Nephron progenitor cell (in vitro differentiated cells): ENCODE measurements around the gene RNF2.
A peak's percentile ranks its signal among the peaks of the same experiment; 100 is the strongest.

Experiments
- DNase-seq: peaks from one replicate; pipeline ENCODE4 v3.0.0; 2021
- H3K27ac Mint-ChIP-seq: 2 replicates; pipeline ENCODE4 v1.8.0; 2021; ENCODE audit warnings: mild to moderate bottlenecking, moderate library complexity, mixed read lengths
- H3K27me3 Mint-ChIP-seq: 2 replicates; pipeline ENCODE4 v1.8.0; 2021; ENCODE audit warnings: mild to moderate bottlenecking, low read depth, mixed read lengths; ENCODE audit not compliant: poor library complexity
- H3K36me3 Mint-ChIP-seq: 2 replicates; pipeline ENCODE4 v1.8.0; 2021; ENCODE audit warnings: low read depth, mixed read lengths
- H3K4me1 Mint-ChIP-seq: 2 replicates; pipeline ENCODE4 v1.8.0; 2021; ENCODE audit warnings: mixed read lengths
- H3K4me3 Mint-ChIP-seq: 2 replicates; pipeline ENCODE4 v1.8.0; 2021; ENCODE audit warnings: mild to moderate bottlenecking, moderate library complexity, mixed read lengths
- H3K9me3 Mint-ChIP-seq: 2 replicates; pipeline ENCODE4 v1.8.0; 2021; ENCODE audit warnings: mild to moderate bottlenecking, moderate library complexity, mixed read lengths
- TF ChIP-seq, protein P1 (sequence below): fragments of 200-600 bp; sonication (generic); IDR thresholded peaks from 2 replicates; pipeline ENCODE4 v1.5.0; 2021; ENCODE audit warnings: antibody characterized with exemption

The RNF2 gene

DNA sequence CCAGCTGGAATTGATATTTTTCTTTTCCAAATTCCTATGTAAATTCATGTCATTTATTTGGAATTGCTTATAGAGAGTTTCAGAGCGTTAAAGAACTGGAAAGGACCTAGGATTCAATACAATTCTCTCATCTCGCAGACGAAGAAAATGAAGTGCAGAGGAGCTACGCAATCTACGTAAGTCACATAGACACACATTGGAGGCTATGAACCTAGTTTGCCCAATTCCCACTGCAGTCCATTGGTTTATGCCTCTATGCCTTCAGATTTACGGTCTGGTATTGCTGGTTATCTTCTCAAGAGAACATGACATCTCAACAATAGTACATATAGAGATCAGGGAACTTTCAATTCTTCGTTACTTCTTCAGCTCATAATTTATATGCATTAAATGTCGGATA, 971 bp upstream of the RNF2 start:
- TF ChIP-seq, protein P1, sequence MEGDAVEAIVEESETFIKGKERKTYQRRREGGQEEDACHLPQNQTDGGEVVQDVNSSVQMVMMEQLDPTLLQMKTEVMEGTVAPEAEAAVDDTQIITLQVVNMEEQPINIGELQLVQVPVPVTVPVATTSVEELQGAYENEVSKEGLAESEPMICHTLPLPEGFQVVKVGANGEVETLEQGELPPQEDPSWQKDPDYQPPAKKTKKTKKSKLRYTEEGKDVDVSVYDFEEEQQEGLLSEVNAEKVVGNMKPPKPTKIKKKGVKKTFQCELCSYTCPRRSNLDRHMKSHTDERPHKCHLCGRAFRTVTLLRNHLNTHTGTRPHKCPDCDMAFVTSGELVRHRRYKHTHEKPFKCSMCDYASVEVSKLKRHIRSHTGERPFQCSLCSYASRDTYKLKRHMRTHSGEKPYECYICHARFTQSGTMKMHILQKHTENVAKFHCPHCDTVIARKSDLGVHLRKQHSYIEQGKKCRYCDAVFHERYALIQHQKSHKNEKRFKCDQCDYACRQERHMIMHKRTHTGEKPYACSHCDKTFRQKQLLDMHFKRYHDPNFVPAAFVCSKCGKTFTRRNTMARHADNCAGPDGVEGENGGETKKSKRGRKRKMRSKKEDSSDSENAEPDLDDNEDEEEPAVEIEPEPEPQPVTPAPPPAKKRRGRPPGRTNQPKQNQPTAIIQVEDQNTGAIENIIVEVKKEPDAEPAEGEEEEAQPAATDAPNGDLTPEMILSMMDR = no peak
- Mint-ChIP-seq H3K9me3 (peaks cover 11% of the 10 kb centered on the region), H3K27me3 (peaks cover 7% of the 10 kb centered on the region), H3K36me3 (peaks cover 12% of the 10 kb centered on the region), H3K27ac (no peak overlapping the region), H3K4me3 (peak overlapping the region; percentile 82), H3K4me1 (peaks cover 48% of the 10 kb centered on the region)
- DNase-seq = no peak

DNA sequence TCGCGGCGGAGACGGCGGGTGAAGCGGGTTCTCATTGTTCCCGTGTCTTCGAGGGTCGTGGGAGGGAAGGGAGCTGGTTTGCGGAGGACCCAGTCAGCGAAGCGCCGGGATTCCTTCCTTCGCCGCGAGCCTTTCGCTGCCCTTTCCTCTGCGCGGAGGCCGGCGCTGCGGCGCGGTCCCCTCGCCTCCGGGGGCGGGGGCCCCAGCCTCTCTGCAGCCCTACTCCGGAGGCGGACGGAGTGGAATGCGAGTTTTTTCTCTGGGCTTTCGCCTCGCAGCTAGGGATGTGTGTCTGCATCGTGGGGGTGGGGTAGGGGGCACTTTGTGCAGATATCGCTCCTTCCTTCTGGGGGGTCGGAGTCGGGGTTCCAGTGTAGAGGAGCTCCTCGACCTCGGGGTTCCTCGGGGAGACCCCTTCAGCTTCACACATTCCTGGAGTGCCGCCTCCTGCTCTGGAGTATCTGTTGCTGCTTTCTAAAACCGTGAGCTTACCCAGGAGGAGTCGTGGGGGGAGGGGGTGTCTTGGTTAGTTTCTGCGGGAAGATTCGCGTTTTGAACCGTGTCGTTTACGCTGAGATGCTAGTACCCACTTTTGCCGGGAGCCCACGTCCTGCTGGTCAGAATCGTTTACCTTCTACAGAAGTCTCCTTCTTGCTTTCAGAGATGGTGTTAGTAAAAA, 595 bp downstream of the RNF2 start:
- Mint-ChIP-seq H3K4me1 (peaks cover 45% of the 10 kb centered on the region), H3K27ac (peak overlapping the region; percentile 89)

DNA sequence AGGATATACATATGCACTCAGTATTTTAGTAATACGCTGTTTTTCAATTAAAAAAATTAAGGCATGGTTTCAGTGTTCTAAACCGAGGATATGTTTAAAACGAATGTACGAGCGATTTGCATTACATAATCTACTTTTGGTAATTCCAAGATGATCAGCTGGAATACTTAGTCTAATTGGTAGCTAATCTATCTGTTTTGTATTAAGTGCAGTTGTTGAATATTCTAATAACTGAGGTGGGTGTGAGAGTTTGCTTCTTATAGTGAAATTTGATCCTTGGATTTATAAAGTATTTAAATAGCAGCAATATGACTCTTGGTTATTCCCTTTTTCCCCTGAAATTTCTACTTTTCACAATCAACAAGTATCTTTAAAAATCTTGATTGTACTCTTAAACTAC, 1.3 kb downstream of the RNF2 start:
- Mint-ChIP-seq H3K27ac (peak overlapping the region; percentile 89), H3K4me3 (peak overlapping the region; percentile 97), H3K27me3 (peaks cover 7% of the 10 kb centered on the region), H3K9me3 (peaks cover 30% of the 10 kb centered on the region), H3K4me1 (peaks cover 41% of the 10 kb centered on the region), H3K36me3 (peaks cover 32% of the 10 kb centered on the region)
- TF ChIP-seq, protein P1 = no peak
- DNase-seq = no peak

More for the DNA sequence above, 595 bp downstream of the RNF2 start:
- Mint-ChIP-seq H3K9me3 (peaks cover 25% of the 10 kb centered on the region), H3K36me3 (peaks cover 26% of the 10 kb centered on the region), H3K27me3 (peaks cover 7% of the 10 kb centered on the region), H3K4me3 (peak overlapping the region; percentile 97)
- peak; percentile 71 for DNase-seq
- TF ChIP-seq, protein P1 = no peak

DNA sequence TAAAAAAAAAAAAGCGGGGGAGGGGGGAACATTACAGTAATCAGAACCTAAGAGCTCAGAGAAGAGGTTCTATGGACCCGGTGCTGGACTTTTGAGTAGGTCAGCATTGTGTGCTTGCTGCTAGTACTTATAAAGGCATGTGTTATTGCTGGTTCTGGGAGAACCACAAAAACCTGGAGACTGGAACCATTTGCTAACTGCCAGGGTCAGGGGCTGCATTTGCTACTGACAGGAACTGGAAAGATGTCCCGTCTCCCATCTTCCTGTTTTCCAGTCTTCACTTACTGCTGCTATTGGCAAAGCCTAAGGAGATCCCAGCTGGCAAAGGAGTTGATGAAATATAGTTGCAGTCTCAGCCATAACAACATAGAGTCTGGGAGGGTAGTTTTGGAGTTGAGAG, 4.3 kb downstream of the RNF2 start:
- Mint-ChIP-seq H3K9me3 (peaks cover 36% of the 10 kb centered on the region), H3K4me1 (peaks cover 41% of the 10 kb centered on the region), H3K27ac (no peak overlapping the region), H3K36me3 (peaks cover 60% of the 10 kb centered on the region), H3K4me3 (no peak overlapping the region), H3K27me3 (no peaks in the 10 kb centered on the region)
- TF ChIP-seq, protein P1 = no peak
- DNase-seq = no peak

DNA sequence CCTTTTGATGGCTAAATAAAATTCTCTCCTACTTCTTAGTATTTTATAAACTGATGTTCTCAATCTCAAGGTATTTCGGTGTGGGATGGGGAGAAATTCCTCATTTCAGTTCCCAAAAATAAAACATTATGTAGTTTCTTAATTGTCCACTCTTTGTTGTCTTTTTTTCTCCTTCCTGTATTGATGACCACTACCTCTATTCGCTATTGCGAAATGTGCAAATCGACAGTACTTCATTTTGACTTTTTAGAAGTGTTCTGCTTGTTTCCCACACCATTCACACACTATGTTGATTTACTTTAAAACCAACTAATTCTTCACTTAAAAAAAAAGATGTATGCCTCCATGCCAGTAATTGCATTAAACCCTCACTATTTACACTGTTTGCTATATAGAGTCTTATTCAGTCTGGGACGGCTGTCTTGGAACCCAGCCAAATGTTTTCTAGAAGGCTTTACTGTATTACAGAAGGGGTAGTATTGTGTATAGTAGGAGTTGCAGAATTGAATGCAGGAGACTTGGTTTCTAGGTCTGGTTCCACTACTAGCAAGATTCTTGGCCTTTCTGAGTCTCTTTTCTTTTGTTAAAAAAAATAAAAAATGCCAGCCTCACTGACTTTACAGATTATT, 5.6 kb downstream of the RNF2 start:
- no peak for DNase-seq
- peaks cover 45% of the 10 kb centered on the region for H3K9me3 Mint-ChIP-seq
- H3K4me3 Mint-ChIP-seq = no peak overlapping the region
- no peaks in the 10 kb centered on the region for H3K27me3 Mint-ChIP-seq
- no peak overlapping the region for H3K27ac Mint-ChIP-seq
- peaks cover 72% of the 10 kb centered on the region for H3K36me3 Mint-ChIP-seq
- TF ChIP-seq, protein P1 = no peak
- H3K4me1 Mint-ChIP-seq = peaks cover 41% of the 10 kb centered on the region

DNA sequence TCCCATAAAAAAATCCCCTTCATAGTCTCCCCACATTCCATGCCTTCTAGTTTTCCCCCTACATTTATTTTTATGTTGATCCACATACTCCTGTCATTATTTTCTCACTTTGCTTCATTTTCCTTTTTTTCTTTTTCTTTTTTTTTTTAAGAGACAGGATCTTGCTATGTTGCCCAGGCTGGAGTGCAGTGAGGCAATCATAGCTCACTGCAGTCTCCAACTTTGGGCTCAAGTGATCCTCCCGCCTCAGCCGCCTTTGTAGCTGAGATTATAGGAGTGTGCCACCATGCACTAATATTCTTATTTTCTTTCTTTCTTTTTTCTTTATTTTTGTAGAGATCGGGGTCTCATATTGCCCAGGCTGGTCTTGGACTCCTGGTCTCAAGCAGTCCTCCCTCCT, 7.8 kb downstream of the RNF2 start:
- DNase-seq = no peak
- no peak overlapping the region for H3K27ac Mint-ChIP-seq

More for the DNA sequence above, 7.8 kb downstream of the RNF2 start:
- Mint-ChIP-seq H3K4me3 (no peak overlapping the region), H3K4me1 (peaks cover 19% of the 10 kb centered on the region), H3K9me3 (peaks cover 50% of the 10 kb centered on the region), H3K36me3 (peaks cover 87% of the 10 kb centered on the region), H3K27me3 (no peaks in the 10 kb centered on the region)
- TF ChIP-seq, protein P1 = no peak
